Suprapubic skin (tissue), 4 donors: ENCODE data around the gene SVOP.

Experiments used
- POLR2A ChIP-seq, 2 donors: fragments of 450-650 bp; IDR thresholded peaks; one replicate each; pipeline ENCODE4 v1.6.1; 2017; ENCODE audit warnings: antibody characterized with exemption in 2 of 2, mild to moderate bottlenecking in 2 of 2, moderate library complexity in 2 of 2
- POLR2AphosphoS5 ChIP-seq, 3 donors: sonication (generic); formaldehyde crosslinking; IDR thresholded peaks; one replicate each; pipeline ENCODE4 v1.6.1; 2017; ENCODE audit warnings: antibody characterized with exemption in 3 of 3
- TF ChIP-seq, protein P1 (sequence below), 2 donors: fragments of 200-600 bp in 1 of 2; fragments of 450-650 bp in 1 of 2; sonication (generic) in 1 of 2; IDR thresholded peaks; one replicate each; pipeline ENCODE4 v1.5.1; 2016 to 2019; ENCODE audit warnings: antibody characterized with exemption in 2 of 2, mild to moderate bottlenecking in 1 of 2, moderate library complexity in 1 of 2

DNA sequence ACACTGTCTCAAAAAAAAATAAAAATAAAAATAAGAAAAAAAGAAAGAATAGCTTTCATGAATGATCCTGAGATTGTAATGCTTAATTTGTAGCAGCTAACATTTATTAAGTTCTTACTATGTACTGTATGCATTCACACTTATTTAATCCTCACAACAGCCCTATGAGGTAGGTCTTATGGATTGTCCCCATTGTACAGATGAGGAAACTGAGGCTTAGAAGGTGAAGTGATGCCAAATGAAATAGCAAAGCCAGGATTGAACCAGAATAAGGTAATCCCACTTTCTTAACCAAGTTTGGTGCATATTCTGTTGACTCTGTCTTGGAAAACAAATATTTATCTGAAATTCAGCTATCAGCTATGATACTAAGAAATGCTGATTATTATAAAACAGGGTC lies 33.7 kb upstream of the SVOP start:
- TF ChIP-seq, protein P1, sequence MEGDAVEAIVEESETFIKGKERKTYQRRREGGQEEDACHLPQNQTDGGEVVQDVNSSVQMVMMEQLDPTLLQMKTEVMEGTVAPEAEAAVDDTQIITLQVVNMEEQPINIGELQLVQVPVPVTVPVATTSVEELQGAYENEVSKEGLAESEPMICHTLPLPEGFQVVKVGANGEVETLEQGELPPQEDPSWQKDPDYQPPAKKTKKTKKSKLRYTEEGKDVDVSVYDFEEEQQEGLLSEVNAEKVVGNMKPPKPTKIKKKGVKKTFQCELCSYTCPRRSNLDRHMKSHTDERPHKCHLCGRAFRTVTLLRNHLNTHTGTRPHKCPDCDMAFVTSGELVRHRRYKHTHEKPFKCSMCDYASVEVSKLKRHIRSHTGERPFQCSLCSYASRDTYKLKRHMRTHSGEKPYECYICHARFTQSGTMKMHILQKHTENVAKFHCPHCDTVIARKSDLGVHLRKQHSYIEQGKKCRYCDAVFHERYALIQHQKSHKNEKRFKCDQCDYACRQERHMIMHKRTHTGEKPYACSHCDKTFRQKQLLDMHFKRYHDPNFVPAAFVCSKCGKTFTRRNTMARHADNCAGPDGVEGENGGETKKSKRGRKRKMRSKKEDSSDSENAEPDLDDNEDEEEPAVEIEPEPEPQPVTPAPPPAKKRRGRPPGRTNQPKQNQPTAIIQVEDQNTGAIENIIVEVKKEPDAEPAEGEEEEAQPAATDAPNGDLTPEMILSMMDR (IDR thresholded peaks at IDR 0.05): no peak
- TF ChIP-seq POLR2A (IDR thresholded peaks at IDR 0.05): no peak
- TF ChIP-seq POLR2AphosphoS5 (IDR thresholded peaks at IDR 0.05): no peak
